H7 (cell line): ENCODE results near the gene EIF1AD. TPM values are rescaled to one million over a fixed set of nuclear protein-coding genes. Genes with fewer than 3 reads are reported as not detected.
"Not testable (repeated sequence)": the region's sequence is repeated elsewhere in the genome, so short reads cannot be mapped to it uniquely, and the experiment has no call there.

Source experiments
- DNase-seq: peaks from one replicate; pipeline ENCODE4 v3.0.0; 2012
- H3K27me3 ChIP-seq: 2 replicates; pipeline ENCODE4 v1.6.0; 2011; ENCODE audit warnings: mild to moderate bottlenecking, low read length; ENCODE audit not compliant: control insufficient read depth, insufficient read depth
- H3K36me3 ChIP-seq: replicated peaks from 2 replicates; pipeline ENCODE4 v1.5.1; 2011; ENCODE audit warnings: low read length; ENCODE audit not compliant: control insufficient read depth, insufficient read depth
- H3K4me3 ChIP-seq: 2 replicates; pipeline ENCODE4 v1.5.1; 2011; ENCODE audit warnings: low read depth, mild to moderate bottlenecking, control low read depth, low read length, moderate library complexity; ENCODE audit not compliant: insufficient read depth
- total RNA-seq: library from RNA; depleted of rRNA; stranded (reverse); fragments of >200 nt; shearing (Covaris generic); gene quantifications from 2 replicates; pipeline ENCODE4 v1.2.3, GENCODE V29; 2014

EIF1AD gene
- total RNA-seq, 1 experiment from 2014 or later: 39.9 TPM

DNA sequence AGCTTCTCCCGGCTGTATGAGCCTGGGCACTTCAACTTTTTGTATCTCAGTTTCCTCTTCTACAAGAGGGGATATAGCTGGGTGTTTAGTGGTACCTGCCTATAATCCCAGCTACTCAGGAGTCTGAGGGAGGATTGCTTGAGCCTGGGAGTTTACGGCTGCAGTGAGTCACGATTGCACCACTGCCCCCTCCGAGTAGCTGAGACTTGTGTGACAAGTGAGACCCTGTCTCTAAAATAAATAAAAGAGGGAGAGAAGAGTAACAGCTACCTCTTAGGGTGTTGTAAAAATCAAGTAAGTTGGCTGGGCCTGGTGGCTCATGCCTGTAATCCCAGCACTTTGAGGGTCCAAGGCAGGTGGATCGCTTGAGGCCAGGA, 34.4 kb upstream of the EIF1AD start:
- Histone ChIP-seq H3K27me3 (no peaks in the 10 kb centered on the region), H3K4me3 (no peak overlapping the region), H3K36me3 (no peaks in the 10 kb centered on the region)
- DNase-seq: no peak

GRCh38 chr11:66035653-66036333, 33.8 kb upstream of the EIF1AD start:
- Histone ChIP-seq H3K27me3 (no peaks in the 10 kb centered on the region), H3K36me3 (no peaks in the 10 kb centered on the region), H3K4me3 (no peak overlapping the region)
- peak; percentile 51 for DNase-seq

GRCh38 chr11:66032957-66033735, 31.2 kb upstream of the EIF1AD start:
- no peaks in the 10 kb centered on the region for H3K27me3 ChIP-seq
- no peak overlapping the region for H3K4me3 ChIP-seq
- no peaks in the 10 kb centered on the region for H3K36me3 ChIP-seq
- DNase-seq: no peak

DNA sequence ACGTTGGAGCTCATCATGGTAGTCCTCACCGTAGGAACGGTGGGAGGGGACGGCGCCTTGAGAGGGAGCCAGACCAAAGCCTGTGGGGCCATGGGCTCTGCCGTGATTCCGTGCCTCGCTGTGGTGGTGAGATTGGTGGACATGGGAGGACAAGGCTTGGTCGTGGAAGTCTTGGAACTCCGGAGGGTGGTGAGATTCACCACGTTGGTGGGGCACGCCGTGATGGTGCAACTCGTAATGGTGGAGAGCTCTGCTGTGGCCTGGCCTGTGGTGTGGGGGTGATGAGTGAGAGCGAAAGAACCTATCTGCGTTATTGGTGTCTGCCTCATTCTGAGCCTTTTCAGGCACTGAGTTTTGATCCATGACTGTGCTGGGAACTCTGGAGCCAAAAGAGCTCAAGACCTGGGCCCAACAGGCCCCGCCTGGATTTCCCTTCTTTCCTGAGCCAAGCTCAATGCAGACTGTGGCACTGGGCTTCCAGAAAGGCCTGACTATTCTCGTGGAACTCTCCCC, 24.1 kb upstream of the EIF1AD start, which contains the start of gene CATSPER1:
Gene CATSPER1 (minus strand): TSS at position 463 of the 513 bp plus-strand sequence. CDS start 100 bp downstream, at position 363.
- Histone ChIP-seq H3K4me3 (no peak within 1 kb of the TSS), H3K27me3 (peaks cover 8% of the 10 kb centered on the region), H3K36me3 (no peaks in the 10 kb centered on the region)
- no peak for DNase-seq

DNA sequence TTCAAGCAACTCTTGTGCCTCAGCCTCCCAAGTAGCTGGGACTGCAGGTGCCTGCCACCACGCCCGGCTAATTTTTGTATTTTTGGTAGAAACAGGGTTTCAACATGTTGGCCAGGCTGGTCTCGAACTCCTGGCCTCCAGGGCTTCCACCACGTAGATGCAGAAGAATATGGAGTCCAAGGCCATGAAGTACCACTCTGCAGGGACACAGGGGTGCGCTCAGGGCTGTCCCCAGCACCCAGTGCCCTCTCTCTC, 21.2 kb upstream of the EIF1AD start:
- not testable (repeated sequence) for H3K4me3 ChIP-seq, H3K27me3 ChIP-seq, H3K36me3 ChIP-seq, DNase-seq

DNA sequence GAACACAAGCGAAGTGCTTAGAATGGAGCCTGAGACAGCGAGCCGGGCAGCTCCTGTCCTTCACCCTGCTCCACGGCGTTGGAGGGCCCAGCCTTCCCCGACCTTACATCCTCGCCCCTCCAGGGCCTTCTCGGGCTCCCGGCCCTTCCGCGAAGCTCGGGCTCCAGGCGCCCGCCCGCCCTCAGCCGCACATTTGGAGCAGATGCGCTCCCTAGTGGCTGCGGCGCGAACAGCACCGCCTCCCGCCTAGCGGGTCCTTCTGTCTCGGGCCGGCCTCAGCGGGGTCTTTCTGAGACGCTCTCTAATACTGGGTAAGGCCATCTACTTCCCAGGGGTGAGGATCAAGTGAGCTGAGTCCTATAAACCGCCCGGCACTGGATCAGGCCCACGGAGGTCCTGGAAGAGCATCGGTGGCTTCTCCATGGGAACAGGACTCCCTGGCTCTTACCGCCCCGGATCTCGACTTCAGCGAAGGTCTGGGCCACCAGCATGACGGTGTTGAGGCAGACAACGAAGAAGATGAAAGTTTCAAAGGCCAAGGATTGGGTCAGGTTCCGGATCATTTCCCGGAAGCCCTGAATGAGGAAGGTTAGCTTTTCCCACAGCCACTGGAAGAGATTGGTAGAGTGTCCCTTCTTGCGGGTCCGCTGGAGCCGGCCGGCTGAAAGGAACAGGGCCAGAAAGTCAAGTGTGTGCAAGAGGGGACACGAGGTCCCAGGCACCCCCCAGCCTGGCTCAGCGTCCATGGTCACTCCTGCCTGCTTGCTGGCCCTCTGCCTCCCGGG, 20.6 kb upstream of the EIF1AD start:
- no peak overlapping the region for H3K4me3 ChIP-seq
- peak; percentile 98 for DNase-seq
- H3K36me3 ChIP-seq: no peaks in the 10 kb centered on the region
- peaks cover 8% of the 10 kb centered on the region for H3K27me3 ChIP-seq

DNA sequence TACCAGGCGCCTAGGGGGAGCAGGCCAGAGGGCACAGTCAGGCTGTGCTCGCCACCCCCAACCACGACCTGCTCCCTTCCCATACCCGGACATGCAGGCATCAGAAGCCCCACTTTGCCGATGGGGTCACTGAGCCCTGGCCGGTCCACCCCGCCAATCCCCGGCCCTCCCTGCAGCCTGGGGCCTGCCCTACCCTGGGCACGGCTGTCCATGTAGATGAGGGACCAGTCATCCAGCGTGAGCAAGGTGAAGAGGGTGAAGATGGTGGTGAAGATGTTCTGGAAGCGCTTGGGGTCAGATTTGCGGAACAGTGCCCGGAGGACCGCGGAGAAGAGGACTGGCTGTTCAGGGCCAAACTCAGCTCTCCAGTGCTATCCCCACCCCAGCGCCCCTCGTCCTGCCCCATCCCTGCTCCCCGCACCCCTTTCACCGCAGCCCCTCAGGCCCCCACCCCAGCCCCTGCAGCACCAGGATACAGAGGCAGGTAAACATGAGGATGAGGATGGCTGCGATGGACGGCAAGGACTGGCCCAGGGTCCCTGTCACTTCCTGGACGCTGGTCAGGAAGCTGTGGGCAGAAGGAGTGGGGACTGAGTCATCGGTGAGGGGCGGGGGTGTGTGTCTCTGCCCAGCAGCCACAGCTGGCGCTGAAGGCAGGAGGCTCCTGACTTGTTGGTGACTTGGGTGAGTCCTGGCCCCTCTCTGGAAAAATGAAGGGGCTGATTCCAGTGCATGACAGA, 18.8 kb upstream of the EIF1AD start:
- H3K4me3 ChIP-seq: no peak overlapping the region
- H3K36me3 ChIP-seq: no peaks in the 10 kb centered on the region
- no peak for DNase-seq
- H3K27me3 ChIP-seq: peaks cover 8% of the 10 kb centered on the region

DNA sequence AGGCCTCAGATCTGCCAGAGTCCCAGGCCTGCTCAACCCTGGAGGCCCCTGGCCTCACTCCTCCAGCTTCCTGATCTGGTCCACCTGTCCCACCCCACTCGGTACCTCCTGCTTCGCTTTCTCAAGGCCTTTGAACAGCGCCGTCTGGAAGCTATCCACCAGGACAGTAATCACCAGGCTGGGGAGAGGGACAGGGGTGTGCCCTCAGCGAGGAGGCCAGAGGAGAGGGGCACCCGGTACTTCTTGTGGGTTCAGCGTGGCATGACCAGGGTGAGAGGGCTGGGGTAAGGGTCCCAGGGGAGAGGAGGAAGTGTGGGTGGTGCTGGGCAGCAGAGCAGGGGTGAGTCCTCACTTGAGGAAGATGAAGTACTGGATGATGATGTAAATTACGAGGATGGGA, 18.3 kb upstream of the EIF1AD start:
- no peak for DNase-seq
- H3K36me3 ChIP-seq: no peaks in the 10 kb centered on the region
- no peak overlapping the region for H3K4me3 ChIP-seq
- H3K27me3 ChIP-seq: peaks cover 8% of the 10 kb centered on the region

- Histone ChIP-seq H3K4me3 (no peak overlapping the region), H3K36me3 (no peaks in the 10 kb centered on the region), H3K27me3 (peaks cover 3% of the 10 kb centered on the region; the same call in 1 of the 2 replicates)
- DNase-seq: no peak
These were observed 15.4 kb upstream of the EIF1AD start for GRCh38 chr11:66017321-66017720.

DNA sequence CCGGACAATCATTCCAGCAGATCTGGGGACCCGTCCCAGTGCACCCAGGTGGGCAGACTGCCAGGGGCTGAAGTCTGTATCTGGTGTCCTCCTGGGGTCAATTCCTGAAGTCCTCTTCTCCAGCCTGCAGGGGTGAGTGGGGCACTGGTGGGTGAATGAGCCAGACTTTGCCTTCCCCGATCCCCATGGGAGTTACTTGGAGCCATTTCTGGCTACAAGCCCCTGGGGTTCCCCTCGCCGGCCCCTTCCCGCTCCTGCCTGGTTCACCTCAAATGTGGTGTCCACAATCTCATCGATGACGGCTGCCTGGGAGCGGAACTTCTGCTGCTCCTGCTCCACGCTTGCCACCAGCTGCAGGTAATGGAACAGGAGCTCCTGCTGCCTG, 14.8 kb upstream of the EIF1AD start:
- Histone ChIP-seq H3K27me3 (peaks cover 1% of the 10 kb centered on the region; the same call in 1 of the 2 replicates), H3K36me3 (no peaks in the 10 kb centered on the region), H3K4me3 (no peak overlapping the region)
- no peak for DNase-seq

- no peak for DNase-seq
- Histone ChIP-seq H3K36me3 (no peaks in the 10 kb centered on the region), H3K4me3 (no peak overlapping the region), H3K27me3 (no peaks in the 10 kb centered on the region; the same call in 1 of the 2 replicates)
These were observed 14.2 kb upstream of the EIF1AD start for GRCh38 chr11:66015936-66016792.

DNA sequence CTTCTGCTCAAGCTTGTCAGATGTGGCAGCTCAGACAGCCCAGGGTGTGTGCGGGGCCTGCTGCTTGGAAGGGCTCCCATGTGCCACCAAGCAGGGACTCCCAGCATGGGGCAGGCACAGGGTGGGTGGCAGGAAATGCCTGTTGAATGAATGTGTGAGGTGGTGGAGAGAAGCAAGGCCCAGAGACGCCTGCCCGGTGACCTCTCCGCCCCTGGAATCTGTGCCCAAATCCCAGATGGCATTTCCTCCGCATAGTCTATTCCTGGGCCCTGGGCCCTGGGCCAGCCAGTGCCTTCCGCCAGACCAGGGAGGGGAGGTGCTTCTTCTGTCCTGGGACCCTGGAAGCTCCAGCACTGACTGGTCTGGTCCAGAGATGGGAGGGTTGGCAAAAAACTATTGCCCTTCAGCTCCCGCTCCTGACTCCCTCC, 13.5 kb upstream of the EIF1AD start:
- DNase-seq: no peak
- Histone ChIP-seq H3K27me3 (no peaks in the 10 kb centered on the region; the same call in 1 of the 2 replicates), H3K36me3 (no peaks in the 10 kb centered on the region), H3K4me3 (no peak overlapping the region)

DNA sequence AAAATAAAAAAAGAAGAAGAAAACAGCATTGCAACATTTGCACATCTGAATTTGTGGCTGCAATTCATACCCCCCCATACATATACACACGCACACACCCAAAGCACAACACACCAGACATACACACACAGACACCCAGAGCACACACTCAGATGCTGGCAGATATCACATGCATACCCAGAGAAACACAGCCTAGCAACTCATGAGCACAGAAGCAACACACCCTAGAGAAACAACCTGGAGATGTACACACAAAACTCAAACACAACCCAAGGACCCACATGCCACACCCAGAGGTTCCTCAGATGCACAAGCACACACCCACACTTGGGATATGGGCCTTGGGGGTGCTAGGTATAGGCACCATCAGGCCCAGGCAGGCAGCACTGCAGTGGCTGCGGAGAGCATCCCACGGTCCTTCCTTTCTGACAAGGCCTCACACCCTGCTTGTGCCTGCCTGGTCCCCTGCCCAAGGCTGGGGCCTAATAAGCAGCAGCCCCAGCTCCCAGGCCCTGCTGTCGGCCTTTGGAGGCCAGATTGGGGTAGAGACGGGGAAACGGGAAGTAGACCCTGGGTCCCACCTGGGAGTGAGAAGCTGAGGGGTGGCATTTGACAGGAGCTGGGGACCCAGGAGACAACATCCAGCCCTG, 13.0 kb upstream of the EIF1AD start:
- Histone ChIP-seq H3K4me3 (no peak overlapping the region), H3K27me3 (no peaks in the 10 kb centered on the region; the same call in 1 of the 2 replicates), H3K36me3 (no peaks in the 10 kb centered on the region)
- DNase-seq: no peak
